ENCODE results near the gene ANKRD52.
"Not testable (repeated sequence)": the region's sequence is repeated elsewhere in the genome, so short reads cannot be mapped to it uniquely, and the experiment has no call there.

ANKRD52 gene

GRCh38 chr12:56212361-56212760, 45.8 kb downstream of the ANKRD52 start:
- H3K27ac ChIP-seq (ENCODE audit: low read depth, low read length): no peak overlapping the region
- H3K9ac ChIP-seq (ENCODE audit: low read length): no peak overlapping the region
- H3K4me3 ChIP-seq (ENCODE audit: low read length): no peak overlapping the region
- H3K36me3 ChIP-seq (ENCODE audit: control insufficient read depth, insufficient read depth, low read length): peaks cover 34% of the 10 kb centered on the region
- no peaks in the 10 kb centered on the region for H3K4me1 ChIP-seq (ENCODE audit: control insufficient read depth, insufficient read depth, low read length)
- no peaks in the 10 kb centered on the region for H3K27me3 ChIP-seq (ENCODE audit: control insufficient read depth, insufficient read depth, low read length)

DNA sequence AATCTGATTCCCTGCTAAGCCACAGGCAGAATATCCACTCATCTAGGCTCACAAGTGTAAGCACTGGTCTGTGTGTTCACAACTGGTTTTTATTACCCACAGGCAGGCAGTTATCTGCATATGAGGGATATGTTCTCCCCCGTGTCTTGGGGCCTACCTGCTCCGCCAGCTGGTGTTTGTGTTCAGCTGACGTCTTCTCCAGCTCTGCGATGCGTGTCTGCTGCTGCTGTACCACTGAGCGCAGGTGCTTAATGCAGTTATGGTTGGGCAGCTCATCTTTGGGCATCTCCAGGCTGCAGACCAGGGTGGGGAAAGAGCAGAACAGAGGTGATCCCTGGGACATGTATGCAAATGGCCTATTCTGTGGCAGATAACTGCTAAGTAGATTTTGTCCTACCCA, 50.2 kb downstream of the ANKRD52 start:
- Histone ChIP-seq H3K4me1 (ENCODE audit: control insufficient read depth, insufficient read depth, low read length) (no peaks in the 10 kb centered on the region), H3K9ac (ENCODE audit: low read length) (no peak overlapping the region), H3K4me3 (ENCODE audit: low read length) (no peak overlapping the region), H3K27me3 (ENCODE audit: control insufficient read depth, insufficient read depth, low read length) (no peaks in the 10 kb centered on the region), H3K27ac (ENCODE audit: low read depth, low read length) (no peak overlapping the region), H3K36me3 (ENCODE audit: control insufficient read depth, insufficient read depth, low read length) (peaks cover 31% of the 10 kb centered on the region)

GRCh38 chr12:56206452-56207166, 51.6 kb downstream of the ANKRD52 start:
- Histone ChIP-seq H3K27ac (ENCODE audit: low read depth, low read length) (no peak overlapping the region), H3K9ac (ENCODE audit: low read length) (no peak overlapping the region), H3K36me3 (ENCODE audit: control insufficient read depth, insufficient read depth, low read length) (peaks cover 23% of the 10 kb centered on the region), H3K27me3 (ENCODE audit: control insufficient read depth, insufficient read depth, low read length) (no peaks in the 10 kb centered on the region), H3K4me3 (ENCODE audit: low read length) (no peak overlapping the region), H3K4me1 (ENCODE audit: control insufficient read depth, insufficient read depth, low read length) (no peaks in the 10 kb centered on the region)

GRCh38 chr12:56205445-56205844, 52.7 kb downstream of the ANKRD52 start:
- peaks cover 23% of the 10 kb centered on the region for H3K36me3 ChIP-seq (ENCODE audit: control insufficient read depth, insufficient read depth, low read length)

DNA sequence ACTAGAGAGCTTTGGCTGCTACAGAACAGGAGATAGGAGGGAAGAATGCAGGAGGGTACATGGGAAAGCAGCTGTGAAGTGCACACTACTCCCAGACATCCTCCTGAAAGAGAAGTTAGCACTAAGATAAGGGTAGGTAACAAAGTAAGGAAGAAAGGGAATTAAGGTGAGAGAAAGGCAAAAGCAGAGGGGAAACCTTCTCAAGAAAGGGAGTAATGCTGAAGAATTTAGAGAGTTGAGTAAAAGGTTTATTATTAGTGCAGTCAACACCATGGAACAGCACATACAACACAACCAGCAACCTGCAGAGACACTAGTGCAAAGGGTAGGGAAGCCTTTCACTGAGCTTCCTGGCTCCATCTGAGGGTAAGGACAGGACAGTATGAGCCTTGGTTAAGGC, 53.9 kb downstream of the ANKRD52 start:
- Histone ChIP-seq H3K27me3 (ENCODE audit: control insufficient read depth, insufficient read depth, low read length) (no peaks in the 10 kb centered on the region), H3K4me1 (ENCODE audit: control insufficient read depth, insufficient read depth, low read length) (no peaks in the 10 kb centered on the region), H3K36me3 (ENCODE audit: control insufficient read depth, insufficient read depth, low read length) (peaks cover 17% of the 10 kb centered on the region), H3K9ac (ENCODE audit: low read length) (no peak overlapping the region), H3K4me3 (ENCODE audit: low read length) (no peak overlapping the region), H3K27ac (ENCODE audit: low read depth, low read length) (no peak overlapping the region)

More at GRCh38 chr12:56205445-56205844, 52.7 kb downstream of the ANKRD52 start:
- no peak overlapping the region for H3K27ac ChIP-seq (ENCODE audit: low read depth, low read length)
- H3K4me1 ChIP-seq (ENCODE audit: control insufficient read depth, insufficient read depth, low read length): no peaks in the 10 kb centered on the region
- no peak overlapping the region for H3K9ac ChIP-seq (ENCODE audit: low read length)
- no peak overlapping the region for H3K4me3 ChIP-seq (ENCODE audit: low read length)
- H3K27me3 ChIP-seq (ENCODE audit: control insufficient read depth, insufficient read depth, low read length): no peaks in the 10 kb centered on the region

DNA sequence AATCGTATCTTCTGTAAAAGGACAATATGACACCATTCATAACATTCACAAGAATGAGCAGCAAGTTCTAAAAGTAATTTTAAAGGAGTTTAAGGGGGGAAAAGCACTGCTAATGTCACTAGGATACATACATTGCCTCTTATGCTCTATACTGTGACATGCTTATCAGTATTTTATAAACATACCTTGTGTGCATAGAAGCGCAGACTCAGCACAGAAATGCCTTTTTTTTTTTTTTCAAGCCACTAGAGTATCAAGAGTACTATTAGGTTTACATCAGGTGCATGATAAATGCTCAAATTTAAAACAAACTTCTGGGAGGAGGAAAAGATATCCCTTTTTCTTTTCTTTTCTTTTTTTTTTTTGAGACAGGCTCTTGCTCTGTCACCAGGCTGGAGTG, 55.3 kb downstream of the ANKRD52 start:
- H3K4me1 ChIP-seq (ENCODE audit: control insufficient read depth, insufficient read depth, low read length): no peaks in the 10 kb centered on the region
- no peaks in the 10 kb centered on the region for H3K27me3 ChIP-seq (ENCODE audit: control insufficient read depth, insufficient read depth, low read length)
- no peak overlapping the region for H3K27ac ChIP-seq (ENCODE audit: low read depth, low read length)
- H3K4me3 ChIP-seq (ENCODE audit: low read length): no peak overlapping the region
- peaks cover 13% of the 10 kb centered on the region for H3K36me3 ChIP-seq (ENCODE audit: control insufficient read depth, insufficient read depth, low read length)
- no peak overlapping the region for H3K9ac ChIP-seq (ENCODE audit: low read length)

DNA sequence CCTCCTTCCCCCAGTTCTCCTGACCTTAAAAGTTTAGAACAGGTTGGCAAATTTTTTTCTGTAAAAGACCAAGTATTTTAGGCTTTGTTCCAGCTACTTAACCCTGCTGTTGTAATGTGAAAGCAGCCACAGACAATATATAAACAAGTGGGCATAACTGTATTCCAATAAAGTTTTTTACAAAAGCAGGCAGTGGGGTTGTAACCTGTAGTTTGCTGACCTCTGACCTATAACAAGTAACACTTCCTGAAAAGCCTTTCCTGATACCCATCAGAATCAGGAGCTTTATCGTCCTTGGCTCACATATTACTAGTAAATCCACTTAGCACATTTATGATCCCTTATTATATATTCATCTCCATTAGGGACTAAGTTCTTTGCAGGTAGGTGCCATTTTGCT, 55.8 kb downstream of the ANKRD52 start:
- H3K36me3 ChIP-seq (ENCODE audit: control insufficient read depth, insufficient read depth, low read length): peaks cover 8% of the 10 kb centered on the region
- H3K4me3 ChIP-seq (ENCODE audit: low read length): no peak overlapping the region
- no peaks in the 10 kb centered on the region for H3K27me3 ChIP-seq (ENCODE audit: control insufficient read depth, insufficient read depth, low read length)
- H3K9ac ChIP-seq (ENCODE audit: low read length): no peak overlapping the region
- H3K4me1 ChIP-seq (ENCODE audit: control insufficient read depth, insufficient read depth, low read length): no peaks in the 10 kb centered on the region
- no peak overlapping the region for H3K27ac ChIP-seq (ENCODE audit: low read depth, low read length)

DNA sequence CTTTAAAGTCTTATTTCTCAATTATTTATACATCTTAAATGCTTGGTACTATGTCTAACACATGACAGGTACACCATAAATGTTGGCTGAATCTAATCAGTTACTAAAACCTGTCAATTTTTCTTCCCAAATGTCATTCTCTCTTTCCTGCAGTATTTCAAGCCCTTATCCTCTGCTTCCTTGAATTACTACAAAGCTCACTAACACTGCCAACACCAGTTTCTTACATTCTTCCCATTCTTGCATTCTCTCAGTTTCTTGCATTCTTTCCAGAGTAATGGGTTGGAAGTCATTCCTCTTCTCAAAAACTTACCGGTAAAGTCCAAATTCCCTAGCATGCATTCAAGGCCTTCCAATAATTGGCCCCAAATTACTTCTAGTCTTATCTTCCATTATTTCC, 59.3 kb downstream of the ANKRD52 start:
- Histone ChIP-seq H3K9ac (ENCODE audit: low read length) (no peak overlapping the region), H3K4me1 (ENCODE audit: control insufficient read depth, insufficient read depth, low read length) (no peaks in the 10 kb centered on the region), H3K4me3 (ENCODE audit: low read length) (no peak overlapping the region), H3K27ac (ENCODE audit: low read depth, low read length) (no peak overlapping the region), H3K36me3 (ENCODE audit: control insufficient read depth, insufficient read depth, low read length) (no peaks in the 10 kb centered on the region), H3K27me3 (ENCODE audit: control insufficient read depth, insufficient read depth, low read length) (no peaks in the 10 kb centered on the region)

GRCh38 chr12:56197921-56198635, 60.1 kb downstream of the ANKRD52 start:
- Histone ChIP-seq H3K9ac (ENCODE audit: low read length) (no peak overlapping the region), H3K27ac (ENCODE audit: low read depth, low read length) (no peak overlapping the region), H3K27me3 (ENCODE audit: control insufficient read depth, insufficient read depth, low read length) (no peaks in the 10 kb centered on the region), H3K36me3 (ENCODE audit: control insufficient read depth, insufficient read depth, low read length) (no peaks in the 10 kb centered on the region), H3K4me1 (ENCODE audit: control insufficient read depth, insufficient read depth, low read length) (no peaks in the 10 kb centered on the region), H3K4me3 (ENCODE audit: low read length) (no peak overlapping the region)

DNA sequence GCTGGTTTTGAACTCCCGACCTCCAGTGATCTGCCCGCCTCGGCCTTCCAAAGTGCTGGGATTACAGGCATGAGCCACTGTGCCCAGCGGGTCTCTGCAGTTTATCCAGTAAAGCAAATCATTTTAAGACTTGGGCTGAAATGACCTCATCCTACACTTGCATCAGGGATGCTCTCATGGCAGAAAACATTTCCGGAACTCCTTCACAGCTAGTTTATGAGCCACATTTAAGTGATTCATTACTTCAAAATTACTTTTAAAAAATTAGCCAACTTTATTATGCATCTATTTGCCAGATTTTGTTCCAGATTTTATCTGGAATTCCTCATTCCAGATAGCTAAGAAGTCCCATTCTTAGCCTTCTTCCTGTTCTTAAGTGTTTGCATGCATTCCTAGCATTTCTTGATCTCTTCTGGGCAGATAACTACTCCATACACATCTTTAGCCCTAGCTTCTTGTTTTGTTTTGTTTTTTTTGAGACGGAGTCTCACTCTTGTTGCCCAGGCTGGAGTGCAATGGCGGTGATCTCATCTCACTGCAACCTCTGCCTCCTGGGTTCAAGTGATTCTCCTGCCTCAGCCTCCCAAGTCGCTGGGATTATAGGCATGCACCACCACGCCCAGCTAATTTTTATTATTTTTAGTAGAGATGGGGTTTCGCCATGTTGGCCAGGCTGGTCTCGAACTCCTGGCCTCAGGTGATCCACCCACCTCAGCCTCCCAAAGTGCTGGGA, 61.2 kb downstream of the ANKRD52 start:
- not testable (repeated sequence) for H3K27ac ChIP-seq (ENCODE audit: low read depth, low read length); H3K4me3 ChIP-seq (ENCODE audit: low read length); H3K27me3 ChIP-seq (ENCODE audit: control insufficient read depth, insufficient read depth, low read length); H3K36me3 ChIP-seq (ENCODE audit: control insufficient read depth, insufficient read depth, low read length); H3K9ac ChIP-seq (ENCODE audit: low read length); H3K4me1 ChIP-seq (ENCODE audit: control insufficient read depth, insufficient read depth, low read length)

DNA sequence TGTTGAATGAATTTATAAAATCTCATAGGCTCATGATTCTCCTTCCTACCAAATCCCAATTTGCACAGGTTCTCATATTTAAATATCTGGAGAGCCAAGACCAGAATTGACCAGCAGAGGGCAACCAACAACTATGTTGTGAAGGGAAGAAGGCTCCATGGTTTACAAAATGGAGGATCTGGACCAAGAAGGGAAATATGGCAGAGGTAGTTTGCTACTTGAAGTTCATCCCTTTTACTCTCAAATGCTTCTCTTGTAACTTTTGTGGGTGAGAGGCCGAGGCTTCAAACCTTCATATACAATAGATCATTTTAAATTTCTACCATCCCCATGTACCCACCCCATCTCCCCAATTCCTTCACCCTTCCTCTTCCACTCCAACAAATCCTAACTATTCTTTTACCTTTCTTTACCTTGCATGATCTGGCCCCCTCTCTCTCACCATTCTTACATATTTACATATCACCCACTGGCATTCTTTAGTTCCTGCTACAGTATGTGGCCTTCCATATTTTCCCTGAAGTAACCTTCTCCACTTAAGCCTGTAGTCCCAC, 65.1 kb downstream of the ANKRD52 start:
- no peak overlapping the region for H3K4me3 ChIP-seq (ENCODE audit: low read length)
- H3K36me3 ChIP-seq (ENCODE audit: control insufficient read depth, insufficient read depth, low read length): no peaks in the 10 kb centered on the region
- peaks cover 7% of the 10 kb centered on the region for H3K4me1 ChIP-seq (ENCODE audit: control insufficient read depth, insufficient read depth, low read length)
- no peaks in the 10 kb centered on the region for H3K27me3 ChIP-seq (ENCODE audit: control insufficient read depth, insufficient read depth, low read length)
- no peak overlapping the region for H3K9ac ChIP-seq (ENCODE audit: low read length)
- H3K27ac ChIP-seq (ENCODE audit: low read depth, low read length): no peak overlapping the region

DNA sequence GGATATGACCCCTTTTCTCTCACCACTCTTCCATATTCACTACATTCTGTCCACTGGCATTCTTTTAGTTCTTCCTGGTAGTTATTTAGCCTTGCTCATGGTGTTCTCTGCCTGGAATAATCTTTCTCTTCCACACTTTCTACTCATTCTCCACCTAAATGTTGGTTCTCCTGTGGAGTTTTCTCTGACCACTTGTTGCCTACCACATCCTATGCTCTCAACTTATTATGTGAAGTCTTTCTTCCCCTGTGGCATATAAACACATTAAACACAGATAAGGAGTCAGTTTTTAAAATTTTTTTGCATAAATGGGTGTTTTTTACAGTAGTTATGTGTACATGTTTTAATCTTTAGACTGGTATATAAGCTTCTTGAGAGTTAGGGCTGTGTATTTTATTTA, 65.6 kb downstream of the ANKRD52 start:
- H3K4me1 ChIP-seq (ENCODE audit: control insufficient read depth, insufficient read depth, low read length): peaks cover 8% of the 10 kb centered on the region
- no peak overlapping the region for H3K4me3 ChIP-seq (ENCODE audit: low read length)
- no peaks in the 10 kb centered on the region for H3K27me3 ChIP-seq (ENCODE audit: control insufficient read depth, insufficient read depth, low read length)
- H3K36me3 ChIP-seq (ENCODE audit: control insufficient read depth, insufficient read depth, low read length): no peaks in the 10 kb centered on the region
- no peak overlapping the region for H3K27ac ChIP-seq (ENCODE audit: low read depth, low read length)
- no peak overlapping the region for H3K9ac ChIP-seq (ENCODE audit: low read length)
